Measurements from ENCODE around the gene NEDD9. TPM values are rescaled to one million over a fixed set of nuclear protein-coding genes. Genes with fewer than 3 reads are reported as not detected.

NEDD9 gene
- polyA plus RNA-seq, 1 donor (not counting 4 experiments of a cell fraction or from before 2014, with no cell fraction given), result 3.3 TPM

DNA sequence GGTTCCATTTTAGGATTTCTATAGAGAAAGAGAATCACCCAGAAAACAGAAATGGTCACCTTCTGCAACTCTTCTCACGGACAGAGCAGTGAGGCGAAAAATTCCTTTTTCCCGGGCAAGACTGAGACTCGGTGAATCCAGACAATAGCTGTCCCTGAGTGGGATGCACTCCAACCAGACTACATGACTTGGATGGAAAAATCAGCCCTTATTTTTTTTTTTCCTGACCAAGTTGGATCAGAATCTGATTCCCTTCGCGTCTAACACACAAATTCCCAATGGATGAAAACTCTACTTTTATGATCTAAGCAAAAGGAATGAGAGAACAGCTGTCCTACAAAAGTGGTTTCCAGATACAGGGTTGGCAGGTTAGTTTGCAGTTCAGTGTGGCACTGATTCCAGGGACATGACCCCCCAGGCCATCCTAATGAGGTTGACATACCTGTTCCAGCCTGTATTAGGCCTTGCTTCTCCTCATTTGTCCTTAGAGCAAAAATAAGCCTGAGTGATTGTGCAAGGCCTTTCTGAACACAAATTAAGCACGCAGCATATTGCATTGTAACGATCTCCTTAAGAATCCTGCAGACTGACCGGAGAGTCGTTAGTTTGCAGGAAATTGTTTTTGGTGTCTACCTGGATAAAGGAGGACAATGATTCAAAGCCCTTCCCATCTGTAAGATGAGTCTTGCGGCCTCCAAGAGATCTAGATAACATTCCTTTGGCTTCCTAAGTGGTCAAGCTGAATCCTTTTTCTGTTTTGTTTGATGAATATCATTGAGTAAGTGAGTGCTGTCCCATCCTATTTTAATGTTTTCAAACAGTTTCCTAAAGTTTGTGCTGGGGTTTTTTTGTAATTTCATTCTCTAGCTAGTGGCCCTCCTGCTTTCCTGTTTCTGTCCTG, 1.5 kb upstream of the NEDD9 start:
- Histone ChIP-seq H3K9me1 (ENCODE audit: control insufficient read depth, extremely low read depth, insufficient read depth, low read length) (no peaks in the 10 kb centered on the region), H3K27me3 (ENCODE audit: control insufficient read depth, extremely low read depth, insufficient read depth, low read length) (no peaks in the 10 kb centered on the region), H3K27ac (ENCODE audit: control insufficient read depth, insufficient read depth, low read length) (peak overlapping the region; percentile 97), H3K4me1 (ENCODE audit: control insufficient read depth, extremely low read depth, insufficient read depth, low read length) (peaks cover 58% of the 10 kb centered on the region), H2AFZ (ENCODE audit: control insufficient read depth, low read length) (no peak overlapping the region), H3K79me2 (ENCODE audit: control insufficient read depth, insufficient read depth, low read length) (no peaks in the 10 kb centered on the region), H3K4me3 (ENCODE audit: control insufficient read depth in 2 of 3, extremely low read depth in 1 of 3, insufficient read depth in 2 of 3, low read depth in 1 of 3, low read length in 3 of 3) (no peak overlapping the region), H4K20me1 (ENCODE audit: control insufficient read depth, extremely low read depth, insufficient read depth, low read length) (no peaks in the 10 kb centered on the region), H3K9ac (ENCODE audit: control insufficient read depth, extremely low read depth, insufficient read depth, low read length) (peak overlapping the region; percentile 93), H3K36me3 (ENCODE audit: control insufficient read depth in 2 of 2, extremely low read depth in 1 of 2, insufficient read depth in 2 of 2, low read length in 2 of 2) (no peaks in the 10 kb centered on the region), H3K9me3 (ENCODE audit: control insufficient read depth, low read depth, low read length) (no peaks in the 10 kb centered on the region), H3K4me2 (ENCODE audit: control insufficient read depth, extremely low read depth, insufficient read depth, low read depth, low read length) (peak overlapping the region; percentile 95)
- FAIRE-seq (peak; percentile 36), DNase-seq (ENCODE audit: low read depth, low spot score) (no peak)
- dilution Hi-C loops (cut with MboI; ENCODE audit: extremely low pct_ligation_motif_present, low sequenced_read_pairs), result no loop called here
- no peak for TF ChIP-seq EZH2 (IDR thresholded peaks at IDR 0.05; ENCODE audit: low read length)
- TF ChIP-seq CTCF (optimal IDR thresholded peaks at IDR 0.05 in 1 of 3, IDR thresholded peaks at IDR 0.05 in 1 of 3, conservative IDR thresholded peaks at IDR 0.05 in 1 of 3; ENCODE audit: extremely low read depth in 1 of 3, insufficient read depth in 2 of 3, low read length in 3 of 3), result no peak

DNA sequence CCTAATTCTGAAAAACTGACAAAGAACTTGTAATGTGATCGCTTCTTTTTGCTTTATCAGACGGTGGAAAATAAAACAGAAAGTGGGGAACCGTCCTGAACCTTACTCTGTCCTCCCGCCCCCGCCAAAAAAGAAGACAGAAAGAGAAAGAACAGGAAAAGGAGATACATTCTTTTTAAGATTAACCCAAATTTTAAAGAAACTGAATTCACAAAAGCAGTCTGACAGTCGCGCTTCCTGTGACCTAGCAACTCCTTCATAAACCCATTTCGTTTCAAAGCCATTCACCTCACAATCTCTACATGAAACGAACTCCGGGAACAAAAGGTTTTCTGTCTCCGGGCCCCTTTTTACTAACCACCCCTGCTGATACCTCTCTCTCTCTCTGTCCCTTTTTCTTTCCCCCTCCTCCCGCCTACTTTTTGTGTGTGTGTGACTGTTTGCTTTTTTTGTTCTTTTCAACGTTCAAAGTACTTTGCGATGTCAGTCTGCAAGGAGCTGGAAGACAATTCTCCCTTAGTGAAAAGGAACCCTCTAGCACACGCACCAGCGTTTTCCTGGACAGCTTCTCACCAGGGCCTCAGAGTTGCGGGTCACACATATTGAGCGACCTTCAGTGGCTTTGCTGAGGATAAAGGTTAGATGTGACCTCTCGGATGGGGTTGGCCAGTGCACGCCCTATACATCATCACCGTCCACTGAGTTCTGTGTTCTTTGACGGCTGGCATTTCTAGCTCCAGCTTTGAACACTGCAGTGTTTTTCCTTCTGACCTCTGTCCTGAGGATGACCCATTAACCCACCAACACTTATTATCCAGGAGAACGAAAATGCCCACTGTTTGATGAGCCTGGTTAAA, 530 bp upstream of the NEDD9 start:
- no peak for FAIRE-seq
- no peaks in the 10 kb centered on the region for H3K36me3 ChIP-seq (ENCODE audit: control insufficient read depth in 2 of 2, extremely low read depth in 1 of 2, insufficient read depth in 2 of 2, low read length in 2 of 2)
- no peaks in the 10 kb centered on the region for H3K9me3 ChIP-seq (ENCODE audit: control insufficient read depth, low read depth, low read length)
- peak overlapping the region; percentile 54 to 93 (median 73) for H3K4me3 ChIP-seq (ENCODE audit: control insufficient read depth in 2 of 3, extremely low read depth in 1 of 3, insufficient read depth in 2 of 3, low read depth in 1 of 3, low read length in 3 of 3)
- TF ChIP-seq EZH2 (IDR thresholded peaks at IDR 0.05; ENCODE audit: low read length) (no peak), CTCF (optimal IDR thresholded peaks at IDR 0.05 in 1 of 3, IDR thresholded peaks at IDR 0.05 in 1 of 3, conservative IDR thresholded peaks at IDR 0.05 in 1 of 3; ENCODE audit: extremely low read depth in 1 of 3, insufficient read depth in 2 of 3, low read length in 3 of 3) (no peak)
- no peak for DNase-seq (ENCODE audit: low read depth, low spot score)
- peak overlapping the region; percentile 70 for H2AFZ ChIP-seq (ENCODE audit: control insufficient read depth, low read length)
- H3K4me1 ChIP-seq (ENCODE audit: control insufficient read depth, extremely low read depth, insufficient read depth, low read length), result peaks cover 59% of the 10 kb centered on the region
- H3K9me1 ChIP-seq (ENCODE audit: control insufficient read depth, extremely low read depth, insufficient read depth, low read length), result no peaks in the 10 kb centered on the region
- peak overlapping the region; percentile 97 for H3K27ac ChIP-seq (ENCODE audit: control insufficient read depth, insufficient read depth, low read length)
- no peaks in the 10 kb centered on the region for H3K79me2 ChIP-seq (ENCODE audit: control insufficient read depth, insufficient read depth, low read length)
- H4K20me1 ChIP-seq (ENCODE audit: control insufficient read depth, extremely low read depth, insufficient read depth, low read length), result no peaks in the 10 kb centered on the region
- H3K9ac ChIP-seq (ENCODE audit: control insufficient read depth, extremely low read depth, insufficient read depth, low read length), result peak overlapping the region; percentile 93
- dilution Hi-C loops (cut with MboI; ENCODE audit: extremely low pct_ligation_motif_present, low sequenced_read_pairs), result no loop called here
- H3K4me2 ChIP-seq (ENCODE audit: control insufficient read depth, extremely low read depth, insufficient read depth, low read depth, low read length), result peak overlapping the region; percentile 95
- no peaks in the 10 kb centered on the region for H3K27me3 ChIP-seq (ENCODE audit: control insufficient read depth, extremely low read depth, insufficient read depth, low read length)
